Heart right ventricle (tissue), 16 donors: Measurements from ENCODE around the gene SPTBN2. TPM values are rescaled to one million over a fixed set of nuclear protein-coding genes. Genes with fewer than 3 reads are reported as not detected.

Experiments
- ATAC-seq, 8 donors: fragments of 200-7000 bp; cut with Tn5 transposase; one replicate each; pipeline ENCODE4 v1.9.1; 2020; ENCODE audit warnings: mild to moderate bottlenecking in 8 of 8, moderate library complexity in 8 of 8, moderate number of reproducible peaks in 1 of 8
- DNase-seq, 2 donors: peaks; one replicate each; pipeline ENCODE4 v3.0.0-alpha.2; 2020
- H3K27ac ChIP-seq, 10 donors: fragments of 200-600 bp; sonication (generic) in 2 of 10; one replicate each; pipeline versions ENCODE4 v1.5.0 to v1.8.0; 2020 to 2022; ENCODE audit warnings: mild to moderate bottlenecking in 3 of 10
- H3K27me3 ChIP-seq, 7 donors: fragments of 200-600 bp; one replicate each; pipeline ENCODE4 v1.8.0; 2021 to 2022; ENCODE audit warnings: mild to moderate bottlenecking in 2 of 7
- H3K36me3 ChIP-seq, 9 donors: fragments of 200-600 bp; sonication (generic) in 1 of 9; one replicate each; pipeline versions ENCODE4 v1.5.0 to v1.8.0; 2020 to 2022; ENCODE audit warnings: mild to moderate bottlenecking in 2 of 9
- H3K4me1 ChIP-seq, 9 donors: fragments of 200-600 bp; sonication (generic) in 1 of 9; one replicate each; pipeline versions ENCODE4 v1.5.0 to v1.8.0; 2020 to 2022; ENCODE audit warnings: mild to moderate bottlenecking in 4 of 9
- H3K4me3 ChIP-seq, 10 donors: fragments of 200-600 bp; sonication (generic) in 2 of 10; one replicate each; pipeline versions ENCODE4 v1.5.0 to v1.8.0; 2020 to 2022; ENCODE audit warnings: mild to moderate bottlenecking in 7 of 10, moderate library complexity in 2 of 10
- H3K9me3 ChIP-seq, 11 donors: fragments of 200-600 bp in 10 of 11; sonication (generic) in 2 of 11; one replicate each; pipeline versions ENCODE4 v1.5.0 to v1.8.0; 2013 to 2022; ENCODE audit warnings: mild to moderate bottlenecking in 2 of 11, control low read depth in 1 of 11, moderate library complexity in 1 of 11
- WGBS, 2 donors: extraction: QIAGEN DNeasy Blood & Tissue Kit; methylation state at CpG; one replicate each; pipeline ENCODE4 v1.1.7; 2013; ENCODE audit warnings: inconsistent platforms in 1 of 2; 5-methylcytosine and 5-hydroxymethylcytosine counted together
- intact Hi-C, 10 donors: fragments of 100-400 bp; cut with DNase I; formaldehyde crosslinking; loops; one replicate each; pipeline versions ENCODE4 v1.11.1 to v1.14.2; 2022
- polyA plus RNA-seq, 2 donors: library from polyadenylated mRNA; stranded (reverse); fragments of 200-250 nt; gene quantifications; one replicate each; pipeline ENCODE4 v1.2.3, GENCODE V29; 2013
- total RNA-seq, 10 donors: library from RNA; stranded (reverse); fragmentation: NEBNext Ultra II Directional in 3 of 10; extraction: Animal tissue kit (Norgen Biotek cat#: 25700) in 3 of 10; gene quantifications; one replicate each; pipeline versions ENCODE4 v1.2.1 to v1.2.4, GENCODE V29; 2021 to 2023
- TF ChIP-seq, protein P1 (sequence below), 9 donors: fragments of 200-600 bp; sonication (generic) in 2 of 9; IDR thresholded peaks; one replicate each; pipeline versions ENCODE4 v1.5.0 to v1.8.0; 2021 to 2022; ENCODE audit warnings: antibody characterized with exemption in 9 of 9, mild to moderate bottlenecking in 5 of 9, moderate library complexity in 1 of 9
- donor health status: Arrhythmogenic right ventricular cardiomyopathy.
- donor health status: ischemic (EF 13 %, LVEDD 7.1; RV severe dilation, severe dysfunction).
- donor health status: healthy with polysubstance abuse.
- donor health status: DM: no; HTN: yes; CAD: no.
- donor health status: DM: no; HTN: no; CAD: no.
- donor health status: ischemic (EF 25% LVEDD 6.9; RV normal size, moderate dysfunction).
- donor health status: ischemic (EF 25% LVEDD 5.7; RV mildly dilated, moderate dysfunction).
- donor health status: healthy.
- donor health status: DM: yes; HTN: yes; CAD: no.
- donor health status: Ischemic cardiomyopathy.
- donor health status: ischemic (EF 35%, LVEDD 5.7; RV mildly dilated, moderate dysfunction).
- donor health status: nonischemic (EF 11% LVEDD 7.7; RV severe dilation, severe dysfunction).
- donor health status: DM: yes; HTN: yes; CAD: no.
- donor health status: PGD.
- donor health status: ischemic (EF 29% LVEDD 5.4; RV normal size, mild dysfunction).
- donor health status: nonischemic (EF 23%, LVEDD 6.1; RV moderate dilation, normal function).

SPTBN2 gene
- total and polyA plus RNA-seq, 12 donors, result 0.23 to 2.3 (median 1.0) TPM

DNA sequence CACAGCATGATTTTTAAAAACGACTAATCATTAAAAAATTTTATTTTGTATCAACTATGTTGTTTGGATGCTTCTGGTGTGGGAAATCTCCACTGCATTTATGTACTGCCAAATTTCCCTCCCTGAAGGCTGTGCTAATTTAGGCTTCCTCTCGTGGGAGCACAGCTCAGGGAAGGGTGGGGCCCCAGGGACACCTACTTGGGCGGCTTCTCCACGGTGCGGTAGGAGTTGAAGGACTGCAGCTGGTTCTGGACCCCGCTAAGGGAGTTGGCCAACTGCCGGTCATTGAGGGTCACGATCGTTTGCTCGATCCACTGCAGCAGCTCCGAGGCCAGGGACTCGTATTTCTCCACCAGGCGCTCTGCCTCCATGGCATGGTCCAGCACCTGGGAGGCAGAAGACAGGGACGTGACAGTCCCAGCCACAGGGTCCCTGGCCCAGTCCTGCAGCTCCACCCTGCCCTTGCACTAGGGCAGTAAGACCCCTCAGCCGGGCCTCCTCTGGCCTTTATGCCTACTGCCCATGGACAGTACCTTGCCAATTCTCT, 18.6 kb downstream of the SPTBN2 start:
- TF ChIP-seq, protein P1, sequence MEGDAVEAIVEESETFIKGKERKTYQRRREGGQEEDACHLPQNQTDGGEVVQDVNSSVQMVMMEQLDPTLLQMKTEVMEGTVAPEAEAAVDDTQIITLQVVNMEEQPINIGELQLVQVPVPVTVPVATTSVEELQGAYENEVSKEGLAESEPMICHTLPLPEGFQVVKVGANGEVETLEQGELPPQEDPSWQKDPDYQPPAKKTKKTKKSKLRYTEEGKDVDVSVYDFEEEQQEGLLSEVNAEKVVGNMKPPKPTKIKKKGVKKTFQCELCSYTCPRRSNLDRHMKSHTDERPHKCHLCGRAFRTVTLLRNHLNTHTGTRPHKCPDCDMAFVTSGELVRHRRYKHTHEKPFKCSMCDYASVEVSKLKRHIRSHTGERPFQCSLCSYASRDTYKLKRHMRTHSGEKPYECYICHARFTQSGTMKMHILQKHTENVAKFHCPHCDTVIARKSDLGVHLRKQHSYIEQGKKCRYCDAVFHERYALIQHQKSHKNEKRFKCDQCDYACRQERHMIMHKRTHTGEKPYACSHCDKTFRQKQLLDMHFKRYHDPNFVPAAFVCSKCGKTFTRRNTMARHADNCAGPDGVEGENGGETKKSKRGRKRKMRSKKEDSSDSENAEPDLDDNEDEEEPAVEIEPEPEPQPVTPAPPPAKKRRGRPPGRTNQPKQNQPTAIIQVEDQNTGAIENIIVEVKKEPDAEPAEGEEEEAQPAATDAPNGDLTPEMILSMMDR (IDR thresholded peaks at IDR 0.05), result no peak
- no peak overlapping the region for H3K27ac ChIP-seq
- H3K4me1 ChIP-seq, result no peaks in the 10 kb centered on the region
- no peaks in the 10 kb centered on the region for H3K27me3 ChIP-seq
- no peaks in the 10 kb centered on the region for H3K36me3 ChIP-seq
- ATAC-seq, result peak in 1 of 8 donors; percentile 19
- WGBS, 2 donors, result 73 to 79% methylated on average over 15 of the region's 15 CpGs
- intact Hi-C loops, result loop anchor here in 1 of 10 donors (10.0 kb wide), 1 partner anchor 104 kb away; no protein-coding TSS in a partner anchor
- DNase-seq, result no peak
- no peaks in the 10 kb centered on the region for H3K9me3 ChIP-seq
- H3K4me3 ChIP-seq, result no peak overlapping the region

DNA sequence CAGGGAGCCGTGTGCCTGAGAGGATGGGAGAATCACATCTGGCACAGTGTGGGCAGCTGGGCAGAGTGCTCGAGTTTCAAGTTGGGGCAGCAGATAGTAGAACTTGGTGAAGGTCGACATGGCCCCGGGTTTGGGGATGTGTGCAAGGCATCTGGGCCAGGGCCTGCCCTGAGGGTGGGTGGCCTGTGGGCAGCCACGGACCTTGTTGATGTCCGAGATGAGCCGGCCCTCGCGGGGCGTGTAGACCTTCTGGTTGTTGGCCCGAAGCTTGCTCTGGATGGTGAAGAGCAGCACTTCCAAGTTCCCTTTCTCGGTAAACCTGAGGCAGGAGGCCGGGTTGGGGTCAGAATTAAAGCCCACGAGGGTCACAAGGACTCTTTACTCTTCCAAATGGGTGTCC, 20.3 kb downstream of the SPTBN2 start:
- intact Hi-C loops, result no loop called here
- H3K27ac ChIP-seq, result no peak overlapping the region
- WGBS, 2 donors, result 94% methylated on average over 14 of the region's 14 CpGs
- DNase-seq (no peak), ATAC-seq (no peak)
- H3K4me3 ChIP-seq, result no peak overlapping the region
- TF ChIP-seq, protein P1 (IDR thresholded peaks at IDR 0.05), result no peak
- H3K4me1 ChIP-seq, result no peaks in the 10 kb centered on the region
- H3K36me3 ChIP-seq, result no peaks in the 10 kb centered on the region
- no peaks in the 10 kb centered on the region for H3K9me3 ChIP-seq
- no peaks in the 10 kb centered on the region for H3K27me3 ChIP-seq

DNA sequence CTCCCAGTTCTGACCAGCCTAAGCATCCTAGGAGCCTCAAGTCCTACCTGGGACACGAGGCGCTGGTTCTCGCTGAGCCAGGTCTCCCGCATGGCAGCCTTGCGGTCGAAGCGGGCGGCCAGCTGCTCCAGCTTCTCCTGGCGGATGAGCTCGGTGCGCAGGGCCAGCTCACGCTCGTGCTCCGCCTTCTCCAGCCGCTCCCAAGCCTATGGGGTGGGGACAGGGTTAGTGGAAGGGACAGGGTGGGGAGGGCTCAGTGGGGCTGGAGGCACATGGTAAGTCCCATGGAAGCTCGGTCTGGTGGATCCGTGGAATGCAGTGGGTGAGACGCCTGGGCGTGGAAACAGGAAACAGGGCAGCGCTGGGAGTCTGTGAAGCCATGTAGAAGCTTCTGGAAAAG, 20.9 kb downstream of the SPTBN2 start:
- H3K4me1 ChIP-seq, result no peaks in the 10 kb centered on the region
- no peak for ATAC-seq
- no peak for DNase-seq

DNA sequence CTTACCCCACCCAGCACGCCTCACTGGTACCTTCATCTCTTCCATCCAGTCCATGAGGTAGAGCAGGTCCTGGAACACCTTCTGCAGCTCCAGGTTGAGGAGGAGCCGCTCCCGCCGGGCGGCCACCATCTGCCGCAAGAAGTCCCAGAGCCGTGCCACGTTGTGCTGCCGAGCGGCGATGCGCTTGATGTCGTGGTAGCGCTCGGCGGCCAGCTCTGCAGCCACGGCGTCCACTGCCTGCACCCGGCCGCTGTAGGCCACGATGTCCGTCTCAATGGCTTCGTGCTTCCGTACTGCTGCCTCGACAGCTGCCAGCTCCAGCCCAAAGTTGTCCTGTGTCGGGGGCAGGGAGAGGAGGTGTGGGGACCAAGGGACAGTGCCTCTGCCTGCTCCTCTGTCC, 21.5 kb downstream of the SPTBN2 start:
- Histone ChIP-seq H3K27me3 (no peaks in the 10 kb centered on the region), H3K9me3 (no peaks in the 10 kb centered on the region), H3K27ac (no peak overlapping the region), H3K36me3 (no peaks in the 10 kb centered on the region), H3K4me1 (no peaks in the 10 kb centered on the region), H3K4me3 (no peak overlapping the region)
- WGBS, 2 donors, result 95 to 98% methylated on average over 26 of the region's 26 CpGs
- intact Hi-C loops, result no loop called here
- TF ChIP-seq, protein P1 (IDR thresholded peaks at IDR 0.05), result no peak
- DNase-seq (no peak), ATAC-seq (no peak)

More for the DNA sequence above, 20.9 kb downstream of the SPTBN2 start:
- H3K27me3 ChIP-seq, result no peaks in the 10 kb centered on the region
- WGBS, 2 donors, result 86 to 90% methylated on average over 20 of the region's 20 CpGs
- H3K36me3 ChIP-seq, result no peaks in the 10 kb centered on the region
- intact Hi-C loops, result no loop called here
- H3K9me3 ChIP-seq, result no peaks in the 10 kb centered on the region
- no peak overlapping the region for H3K4me3 ChIP-seq
- TF ChIP-seq, protein P1 (IDR thresholded peaks at IDR 0.05), result no peak
- no peak overlapping the region for H3K27ac ChIP-seq
